Measurements from ENCODE around the gene PDXK. TPM values are rescaled to one million over a fixed set of nuclear protein-coding genes. Genes with fewer than 3 reads are reported as not detected.

PDXK gene
- total and polyA plus RNA-seq, 9 of the 15 experiments (the other 6 are each of a cell fraction or from before 2014, with no cell fraction given), result 5.6 to 162 (median 76.5) TPM

- no peak for TF ChIP-seq ESRRB (CRISPR knock-in tag; IDR thresholded peaks at IDR 0.05; ENCODE audit: borderline replicate concordance)
- TF ChIP-seq CLOCK (CRISPR knock-in tag; IDR thresholded peaks at IDR 0.05; ENCODE audit: borderline replicate concordance), result no peak
- 0 out of 2 replicates have a peak, but pooled peaks have one; percentile 18 for TF ChIP-seq ATF4 (CRISPR knock-in tag; IDR thresholded peaks at IDR 0.05)
- no peak for TF ChIP-seq FOXJ3 (CRISPR knock-in tag; IDR thresholded peaks at IDR 0.05)
- no peak for TF ChIP-seq ZBED1 (IDR thresholded peaks at IDR 0.05)
- no peak; the same call in 1 of the 2 replicates for TF ChIP-seq ZNF12 (CRISPR knock-in tag; IDR thresholded peaks at IDR 0.05)
- TF ChIP-seq SMARCE1 (IDR thresholded peaks at IDR 0.05), result no peak
- no peak for TF ChIP-seq CCNT2 (IDR thresholded peaks at IDR 0.05; ENCODE audit: borderline replicate concordance, extremely low read depth, insufficient read length, low read depth, low read length)
- no peak for TF ChIP-seq FOXJ2 (tag; IDR thresholded peaks at IDR 0.05)
- TF ChIP-seq HSF4 (CRISPR knock-in tag; IDR thresholded peaks at IDR 0.05; ENCODE audit: borderline replicate concordance), result no peak
- no peak for TF ChIP-seq FOXK1 (CRISPR knock-in tag; IDR thresholded peaks at IDR 0.05; ENCODE audit: borderline replicate concordance)
- peak; percentile 49; the same call in 1 of the 2 replicates for TF ChIP-seq ARID1B (IDR thresholded peaks at IDR 0.05)
- no peak for TF ChIP-seq ZNF445 (CRISPR knock-in tag; IDR thresholded peaks at IDR 0.05; ENCODE audit: low read depth)
- TF ChIP-seq ARID4B (CRISPR knock-in tag; IDR thresholded peaks at IDR 0.05), result peak; percentile 82
- no peak for TF ChIP-seq HES1 (IDR thresholded peaks at IDR 0.05; ENCODE audit: low read depth)
- TF ChIP-seq ARHGAP35 (IDR thresholded peaks at IDR 0.05; ENCODE audit: partially characterized antibody), result no peak
- TF ChIP-seq PKNOX1 (IDR thresholded peaks at IDR 0.05), result peak; percentile 60; the same call in 1 of the 2 replicates
- no peak for TF ChIP-seq SREBF2 (CRISPR knock-in tag; IDR thresholded peaks at IDR 0.05)
These were observed 91.8 kb downstream of the PDXK start (continued) for GRCh38 chr21:43810505-43811261.

All from K562 (cell line).